Measurements from ENCODE around the gene HAND2. TPM values are rescaled to one million over a fixed set of nuclear protein-coding genes. Genes with fewer than 3 reads are reported as not detected.

The HAND2 gene
- total RNA-seq, 1 donor from 2014 or later: 40.3 TPM

DNA sequence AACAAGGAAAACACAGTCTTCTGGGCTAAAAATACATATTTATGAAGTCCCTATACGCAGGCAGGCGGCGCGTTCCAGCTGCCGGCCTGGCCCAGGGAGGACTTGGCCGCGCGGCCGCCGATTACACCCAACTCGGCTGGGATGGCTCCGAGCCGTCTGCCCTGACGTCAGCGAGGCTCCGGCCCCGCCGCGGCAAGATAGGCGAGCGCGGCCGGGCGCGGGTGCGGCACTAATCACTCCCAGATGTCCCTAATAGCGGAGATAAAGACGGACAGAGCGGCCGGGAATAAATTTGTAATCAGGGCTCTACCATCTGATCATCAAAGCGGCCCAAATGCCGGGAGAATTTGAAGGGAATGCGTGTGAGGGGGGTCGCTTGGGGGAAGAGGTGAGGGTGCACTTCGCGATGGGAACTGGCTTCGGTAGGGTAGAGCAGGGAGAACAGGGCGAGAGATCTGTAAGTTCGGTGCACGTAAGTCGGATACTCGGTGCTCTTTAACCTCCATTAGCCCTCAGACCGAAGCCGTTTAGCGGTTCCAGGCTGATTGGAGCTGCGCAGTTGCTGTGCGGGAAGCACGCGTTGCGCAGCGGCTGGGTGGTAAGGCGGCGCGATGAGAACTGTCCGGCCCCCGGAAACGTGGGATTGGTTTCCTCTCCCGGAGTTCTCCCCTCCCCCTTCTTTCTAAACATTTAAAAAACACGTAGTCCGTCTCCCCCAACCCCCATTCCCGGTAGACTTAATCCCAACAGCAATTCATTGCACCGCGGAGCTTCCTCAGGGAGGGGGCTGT lies 7.7 kb downstream of the HAND2 start:
- peak; percentile 86 for DNase-seq (ENCODE audit: extremely low spot score, unreplicated experiment)
- TF ChIP-seq, protein P1, sequence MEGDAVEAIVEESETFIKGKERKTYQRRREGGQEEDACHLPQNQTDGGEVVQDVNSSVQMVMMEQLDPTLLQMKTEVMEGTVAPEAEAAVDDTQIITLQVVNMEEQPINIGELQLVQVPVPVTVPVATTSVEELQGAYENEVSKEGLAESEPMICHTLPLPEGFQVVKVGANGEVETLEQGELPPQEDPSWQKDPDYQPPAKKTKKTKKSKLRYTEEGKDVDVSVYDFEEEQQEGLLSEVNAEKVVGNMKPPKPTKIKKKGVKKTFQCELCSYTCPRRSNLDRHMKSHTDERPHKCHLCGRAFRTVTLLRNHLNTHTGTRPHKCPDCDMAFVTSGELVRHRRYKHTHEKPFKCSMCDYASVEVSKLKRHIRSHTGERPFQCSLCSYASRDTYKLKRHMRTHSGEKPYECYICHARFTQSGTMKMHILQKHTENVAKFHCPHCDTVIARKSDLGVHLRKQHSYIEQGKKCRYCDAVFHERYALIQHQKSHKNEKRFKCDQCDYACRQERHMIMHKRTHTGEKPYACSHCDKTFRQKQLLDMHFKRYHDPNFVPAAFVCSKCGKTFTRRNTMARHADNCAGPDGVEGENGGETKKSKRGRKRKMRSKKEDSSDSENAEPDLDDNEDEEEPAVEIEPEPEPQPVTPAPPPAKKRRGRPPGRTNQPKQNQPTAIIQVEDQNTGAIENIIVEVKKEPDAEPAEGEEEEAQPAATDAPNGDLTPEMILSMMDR (conservative IDR thresholded peaks at IDR 0.05): peak; percentile 27
- H3K36me3 Mint-ChIP-seq: peaks cover 19% of the 10 kb centered on the region
- no peaks in the 10 kb centered on the region for H3K9me3 Mint-ChIP-seq
- H3K27me3 Mint-ChIP-seq: peaks cover 99% of the 10 kb centered on the region
- H3K4me1 Mint-ChIP-seq (ENCODE audit: unreplicated experiment): peaks cover 36% of the 10 kb centered on the region
- peak overlapping the region; percentile 97 for H3K27ac Mint-ChIP-seq
- peak overlapping the region; percentile 98 for H3K4me3 Mint-ChIP-seq

DNA sequence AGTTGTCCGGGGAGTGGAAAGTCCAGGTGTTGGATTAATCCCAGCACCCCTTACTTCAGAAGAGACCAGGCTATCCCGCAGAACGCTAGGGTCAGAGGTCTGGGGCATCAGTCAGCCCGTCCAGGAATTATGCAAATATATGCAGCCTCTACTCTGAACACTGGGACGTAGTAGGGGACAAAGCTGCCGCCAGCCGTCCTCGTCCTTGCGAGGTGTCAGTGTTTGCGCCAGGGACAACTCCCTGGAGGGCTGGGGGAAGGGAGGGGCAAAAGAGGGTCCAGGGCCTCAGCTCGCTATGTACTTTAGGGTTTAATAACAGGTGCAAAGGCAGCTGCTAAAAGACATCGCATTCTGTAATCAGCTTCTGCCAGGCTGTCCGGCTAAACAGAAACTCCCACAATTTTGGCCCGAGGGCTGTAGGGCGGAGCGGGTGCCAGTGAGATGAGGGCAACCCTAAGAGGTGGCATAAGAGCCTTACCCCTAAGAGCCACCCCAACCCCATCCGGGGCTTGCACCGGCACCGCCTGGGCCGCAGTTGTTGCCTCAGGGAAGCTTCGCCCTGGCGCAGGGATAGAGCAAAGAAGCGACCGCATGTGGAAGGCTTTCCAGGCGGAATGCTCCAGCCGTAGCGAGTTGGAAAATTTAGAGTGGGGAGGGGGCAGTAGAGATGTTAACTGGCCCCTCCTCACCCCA lies 8.4 kb downstream of the HAND2 start:
- H3K9me3 Mint-ChIP-seq: no peaks in the 10 kb centered on the region
- peaks cover 14% of the 10 kb centered on the region for H3K36me3 Mint-ChIP-seq
- H3K4me1 Mint-ChIP-seq (ENCODE audit: unreplicated experiment): peaks cover 40% of the 10 kb centered on the region
- peak overlapping the region; percentile 97 for H3K27ac Mint-ChIP-seq
- TF ChIP-seq, protein P1 (conservative IDR thresholded peaks at IDR 0.05): no peak
- DNase-seq (ENCODE audit: extremely low spot score, unreplicated experiment): no peak
- H3K27me3 Mint-ChIP-seq: peaks cover 99% of the 10 kb centered on the region
- H3K4me3 Mint-ChIP-seq: peak overlapping the region; percentile 98

DNA sequence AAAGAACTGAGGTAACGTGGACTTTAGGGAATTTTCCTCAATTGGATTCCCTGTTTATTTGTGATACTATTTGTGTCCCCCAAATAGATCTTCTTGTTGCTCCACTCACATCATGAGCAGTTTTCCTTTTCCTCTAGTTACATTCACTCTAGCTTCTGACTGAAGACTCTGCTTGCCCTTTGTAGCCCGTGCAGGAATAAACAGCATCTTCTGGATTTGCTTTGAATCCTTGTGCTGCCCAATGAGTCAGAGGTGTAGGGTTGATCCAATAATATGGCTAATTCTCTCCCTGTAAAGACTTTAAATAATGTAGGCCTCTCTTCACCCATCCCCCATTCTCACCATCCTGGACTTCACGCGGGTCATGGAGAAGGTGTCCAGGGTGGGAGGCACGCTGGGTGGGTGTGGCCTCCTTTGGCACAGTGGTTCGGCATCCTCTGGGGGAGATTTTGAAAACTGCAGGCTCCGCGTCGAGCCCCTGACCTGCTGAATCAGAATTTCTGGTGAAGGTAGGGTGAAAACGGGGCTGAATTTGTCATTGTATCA lies 9.0 kb downstream of the HAND2 start:
- Mint-ChIP-seq H3K4me1 (ENCODE audit: unreplicated experiment) (peaks cover 46% of the 10 kb centered on the region), H3K4me3 (peak overlapping the region; percentile 98), H3K27ac (peak overlapping the region; percentile 97), H3K27me3 (peaks cover 99% of the 10 kb centered on the region), H3K36me3 (peaks cover 11% of the 10 kb centered on the region), H3K9me3 (no peaks in the 10 kb centered on the region)
- DNase-seq (ENCODE audit: extremely low spot score, unreplicated experiment): no peak
- TF ChIP-seq, protein P1 (conservative IDR thresholded peaks at IDR 0.05): no peak

DNA sequence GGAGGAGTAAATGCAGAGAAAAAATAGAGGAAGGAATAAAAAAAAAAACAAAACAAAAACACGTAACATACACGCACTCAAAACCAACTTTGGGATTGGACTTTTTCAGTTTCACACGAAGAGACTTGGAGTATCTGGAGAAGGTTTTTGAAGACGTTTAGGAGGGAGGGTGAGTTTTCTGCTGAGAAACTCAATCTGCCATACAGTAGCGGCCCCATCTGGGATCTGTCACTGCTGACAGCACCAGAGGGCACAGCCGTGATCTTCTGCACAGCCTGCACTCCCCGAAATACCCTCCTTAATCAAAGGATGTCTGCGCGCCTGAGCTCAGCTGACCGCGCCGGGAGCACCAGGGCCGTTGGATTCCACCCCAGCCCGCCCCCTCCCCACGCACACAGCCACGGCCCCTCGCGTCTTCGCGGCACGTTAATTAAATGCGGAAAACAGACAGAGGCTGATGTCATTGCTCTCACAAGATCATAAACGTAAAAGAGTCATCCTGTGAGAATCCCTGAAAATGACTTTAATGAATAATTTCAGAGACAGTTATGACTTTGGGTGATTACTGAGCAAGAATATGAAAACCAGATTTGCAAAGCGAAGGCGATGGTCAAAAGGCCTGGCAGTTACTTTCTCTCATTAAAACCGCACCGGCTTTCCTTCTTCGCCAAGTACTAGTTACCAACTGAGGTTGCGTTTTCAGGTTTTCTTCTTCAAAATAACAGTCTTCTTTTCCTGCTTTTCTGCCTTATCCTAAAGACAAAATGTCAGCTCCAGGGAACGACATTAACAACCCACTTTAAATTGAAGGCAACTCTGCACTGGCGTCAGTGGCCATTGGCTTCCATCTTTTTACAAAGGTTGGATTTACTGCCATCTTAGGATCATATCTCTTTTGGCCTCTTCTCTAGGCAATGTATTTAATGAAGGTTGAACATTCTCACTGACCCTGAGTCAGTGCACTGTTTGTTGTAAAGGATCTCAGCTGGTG lies 10.6 kb downstream of the HAND2 start:
- Mint-ChIP-seq H3K4me1 (ENCODE audit: unreplicated experiment) (peaks cover 43% of the 10 kb centered on the region), H3K27ac (peak overlapping the region; percentile 97), H3K4me3 (peak overlapping the region; percentile 87), H3K36me3 (peaks cover 8% of the 10 kb centered on the region), H3K27me3 (peaks cover 98% of the 10 kb centered on the region), H3K9me3 (no peaks in the 10 kb centered on the region)
- DNase-seq (ENCODE audit: extremely low spot score, unreplicated experiment): no peak
- TF ChIP-seq, protein P1 (conservative IDR thresholded peaks at IDR 0.05): no peak

Data from type B pancreatic cell (in vitro differentiated cells).